Activated CD8-positive, alpha-beta T cell treated with anti-CD3 and anti-CD28 coated beads for 36 hours (primary cell): ENCODE measurements around the gene RAPGEF5. TPM values are rescaled to one million over a fixed set of nuclear protein-coding genes. Genes with fewer than 3 reads are reported as not detected.

Source experiments
- ATAC-seq: fragments of 200-7000 bp; cut with Tn5 transposase; one replicate; pipeline ENCODE4 v1.10.0; 2021; ENCODE audit warnings: mild to moderate bottlenecking, moderate library complexity
- CTCF ChIA-PET: fragments of 350-600 bp; sonication (Branson Sonifier 250); formaldehyde crosslinking; loops from one replicate; lab custom pipeline; 2021; ENCODE audit warnings: antibody characterized with exemption; lab: Charles Lee
- POLR2A ChIA-PET: fragments of 350-600 bp; sonication (Branson Sonifier 250); formaldehyde crosslinking; loops from one replicate; lab custom pipeline; 2021; ENCODE audit warnings: antibody characterized with exemption; lab: Charles Lee
- DNase-seq: peaks from one replicate; pipeline ENCODE4 v3.0.0-alpha.2; 2020
- H3K27ac Mint-ChIP-seq: one replicate; pipeline ENCODE4 v1.8.0; 2021; ENCODE audit warnings: mild to moderate bottlenecking, mixed read lengths
- H3K27me3 Mint-ChIP-seq: one replicate; pipeline ENCODE4 v1.8.0; 2021; ENCODE audit warnings: mixed read lengths
- H3K36me3 Mint-ChIP-seq: one replicate; pipeline ENCODE4 v1.8.0; 2021; ENCODE audit warnings: low read depth, mixed read lengths
- H3K4me1 Mint-ChIP-seq: one replicate; pipeline ENCODE4 v1.8.0; 2021; ENCODE audit warnings: low read depth, mixed read lengths
- H3K4me3 Mint-ChIP-seq: one replicate; pipeline ENCODE4 v1.8.0; 2021; ENCODE audit warnings: mild to moderate bottlenecking, moderate library complexity, mixed read lengths
- H3K9me3 Mint-ChIP-seq: one replicate; pipeline ENCODE4 v1.8.0; 2021; ENCODE audit warnings: mixed read lengths
- CTCF ChIP-seq: fragments of 200-600 bp; IDR thresholded peaks from one replicate; pipeline ENCODE4 v1.8.0; 2022; ENCODE audit warnings: antibody characterized with exemption, mild to moderate bottlenecking
- intact Hi-C: fragments of 100-400 bp; cut with micrococcal nuclease; formaldehyde crosslinking; loops from one replicate; pipeline ENCODE4 v1.10.0; 2022
- total RNA-seq, 2 experiments: library from RNA; stranded (reverse); gene quantifications; one replicate each; pipeline ENCODE4 v1.2.3, GENCODE V29; 2021

RAPGEF5 gene
- total RNA-seq, 2 experiments from 2014 or later, result 0.92 to 0.99 TPM

GRCh38 chr7:22125436-22125835 is 231.5 kb downstream of the RAPGEF5 start:
- DNase-seq (no peak), ATAC-seq (no peak)
- ChIA-PET POLR2A (no interaction called here), CTCF (interaction anchor here (4.0 kb wide), 1 partner anchor 15 kb away, joined by 22 read pairs; no protein-coding TSS in a partner anchor)
- Mint-ChIP-seq H3K36me3 (no peaks in the 10 kb centered on the region), H3K27ac (no peak overlapping the region), H3K4me3 (no peak overlapping the region), H3K9me3 (no peaks in the 10 kb centered on the region), H3K4me1 (peaks cover 9% of the 10 kb centered on the region), H3K27me3 (peaks cover 3% of the 10 kb centered on the region)
- TF ChIP-seq CTCF, result no peak
- intact Hi-C loops, result no loop called here

GRCh38 chr7:22124941-22125340 is 232.0 kb downstream of the RAPGEF5 start:
- intact Hi-C loops, result no loop called here
- TF ChIP-seq CTCF, result no peak
- ATAC-seq, result no peak
- Mint-ChIP-seq H3K27me3 (peaks cover 3% of the 10 kb centered on the region), H3K27ac (no peak overlapping the region), H3K36me3 (no peaks in the 10 kb centered on the region), H3K4me3 (no peak overlapping the region), H3K9me3 (no peaks in the 10 kb centered on the region), H3K4me1 (peaks cover 9% of the 10 kb centered on the region)
- POLR2A ChIA-PET, result no interaction called here
- CTCF ChIA-PET, result interaction anchor here (4.0 kb wide), 1 partner anchor 14 kb away, joined by 22 read pairs; no protein-coding TSS in a partner anchor
- no peak for DNase-seq

GRCh38 chr7:22123139-22123538 is 233.8 kb downstream of the RAPGEF5 start:
- intact Hi-C loops, result no loop called here
- ChIA-PET CTCF (interaction anchor here (1.3 to 4.0 kb wide), 2 partner anchors 12 to 20 kb away, joined by 3 to 22 read pairs; no protein-coding TSS in a partner anchor), POLR2A (no interaction called here)
- Mint-ChIP-seq H3K4me3 (no peak overlapping the region), H3K27me3 (peaks cover 3% of the 10 kb centered on the region), H3K9me3 (no peaks in the 10 kb centered on the region), H3K36me3 (no peaks in the 10 kb centered on the region), H3K4me1 (peaks cover 9% of the 10 kb centered on the region), H3K27ac (no peak overlapping the region)
- TF ChIP-seq CTCF, result no peak
- DNase-seq (no peak), ATAC-seq (no peak)

- Mint-ChIP-seq H3K4me1 (peaks cover 9% of the 10 kb centered on the region), H3K9me3 (no peaks in the 10 kb centered on the region), H3K27me3 (no peaks in the 10 kb centered on the region), H3K36me3 (no peaks in the 10 kb centered on the region), H3K27ac (no peak overlapping the region), H3K4me3 (no peak overlapping the region)
- no peak for TF ChIP-seq CTCF
- POLR2A ChIA-PET, result interaction anchor here (0.6 kb wide), 1 partner anchor 19 kb away, joined by 3 read pairs; no protein-coding TSS in a partner anchor
- CTCF ChIA-PET, result interaction anchor here (0.6 to 4.0 kb wide), 3 partner anchors 11 to 362 kb away, joined by 3 to 22 read pairs (median 4); no protein-coding TSS in a partner anchor
- intact Hi-C loops, result no loop called here
- DNase-seq (no peak), ATAC-seq (peak; percentile 27)
Observed at GRCh38 chr7:22121702-22122474, 235.1 kb downstream of the RAPGEF5 start.

GRCh38 chr7:22120391-22121053 is 236.4 kb downstream of the RAPGEF5 start:
- H3K4me1 Mint-ChIP-seq, result peaks cover 9% of the 10 kb centered on the region
- H3K27ac Mint-ChIP-seq, result no peak overlapping the region
- CTCF ChIA-PET, result interaction anchor here (2.5 kb wide), 1 partner anchor 11 kb away, joined by 11 read pairs; no protein-coding TSS in a partner anchor
- DNase-seq, result no peak
- intact Hi-C loops, result no loop called here
- ATAC-seq, result no peak
- TF ChIP-seq CTCF, result no peak
- H3K9me3 Mint-ChIP-seq, result no peaks in the 10 kb centered on the region
- no peaks in the 10 kb centered on the region for H3K27me3 Mint-ChIP-seq
- POLR2A ChIA-PET, result no interaction called here
- H3K4me3 Mint-ChIP-seq, result no peak overlapping the region
- H3K36me3 Mint-ChIP-seq, result no peaks in the 10 kb centered on the region
